Measurements from ENCODE around the gene GPA33. TPM values are rescaled to one million over a fixed set of nuclear protein-coding genes. Genes with fewer than 3 reads are reported as not detected.

GPA33 gene
- total RNA-seq, 2 donors from 2014 or later: not detected

DNA sequence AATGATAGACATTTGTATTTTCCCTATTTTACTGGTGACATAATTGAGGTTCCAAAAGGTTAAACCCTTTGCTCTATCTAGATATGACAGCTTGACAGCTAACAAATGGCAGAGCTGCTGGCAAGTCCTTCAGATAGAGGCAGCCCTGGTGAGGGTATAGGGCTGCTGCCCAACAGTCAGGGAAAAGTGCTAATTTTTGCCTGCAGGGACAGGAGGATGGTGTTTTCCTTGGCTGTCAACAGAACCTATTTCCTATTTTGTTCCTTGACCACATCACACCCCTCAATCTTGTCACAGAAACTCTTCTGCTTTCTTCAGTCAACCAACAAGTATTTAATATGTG is 12.3 kb downstream of the GPA33 start:
- H3K9me3 ChIP-seq: no peaks in the 10 kb centered on the region
- H3K36me3 ChIP-seq: no peaks in the 10 kb centered on the region
- no peak overlapping the region for H3K27ac ChIP-seq
- TF ChIP-seq, protein P1, sequence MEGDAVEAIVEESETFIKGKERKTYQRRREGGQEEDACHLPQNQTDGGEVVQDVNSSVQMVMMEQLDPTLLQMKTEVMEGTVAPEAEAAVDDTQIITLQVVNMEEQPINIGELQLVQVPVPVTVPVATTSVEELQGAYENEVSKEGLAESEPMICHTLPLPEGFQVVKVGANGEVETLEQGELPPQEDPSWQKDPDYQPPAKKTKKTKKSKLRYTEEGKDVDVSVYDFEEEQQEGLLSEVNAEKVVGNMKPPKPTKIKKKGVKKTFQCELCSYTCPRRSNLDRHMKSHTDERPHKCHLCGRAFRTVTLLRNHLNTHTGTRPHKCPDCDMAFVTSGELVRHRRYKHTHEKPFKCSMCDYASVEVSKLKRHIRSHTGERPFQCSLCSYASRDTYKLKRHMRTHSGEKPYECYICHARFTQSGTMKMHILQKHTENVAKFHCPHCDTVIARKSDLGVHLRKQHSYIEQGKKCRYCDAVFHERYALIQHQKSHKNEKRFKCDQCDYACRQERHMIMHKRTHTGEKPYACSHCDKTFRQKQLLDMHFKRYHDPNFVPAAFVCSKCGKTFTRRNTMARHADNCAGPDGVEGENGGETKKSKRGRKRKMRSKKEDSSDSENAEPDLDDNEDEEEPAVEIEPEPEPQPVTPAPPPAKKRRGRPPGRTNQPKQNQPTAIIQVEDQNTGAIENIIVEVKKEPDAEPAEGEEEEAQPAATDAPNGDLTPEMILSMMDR (IDR thresholded peaks at IDR 0.05): no peak
- TF ChIP-seq POLR2A (IDR thresholded peaks at IDR 0.05) (no peak), POLR2AphosphoS5 (IDR thresholded peaks at IDR 0.05) (no peak)
- intact Hi-C loops (cut with DNase I): no loop called here
- no peaks in the 10 kb centered on the region for H3K4me1 ChIP-seq (replicated peaks)
- H3K4me3 ChIP-seq: no peak overlapping the region
- no peak for DNase-seq (ENCODE audit: low spot score)
- H3K27me3 ChIP-seq (replicated peaks; ENCODE audit: insufficient read depth): peaks cover 2% of the 10 kb centered on the region

GRCh38 chr1:167077128-167077867 is 12.9 kb downstream of the GPA33 start:
- no peak overlapping the region for H3K4me3 ChIP-seq
- H3K27ac ChIP-seq: no peak overlapping the region
- no peak for DNase-seq (ENCODE audit: low spot score)
- intact Hi-C loops (cut with DNase I): no loop called here
- no peaks in the 10 kb centered on the region for H3K36me3 ChIP-seq
- no peaks in the 10 kb centered on the region for H3K4me1 ChIP-seq (replicated peaks)
- H3K27me3 ChIP-seq (replicated peaks; ENCODE audit: insufficient read depth): peaks cover 2% of the 10 kb centered on the region
- no peak for TF ChIP-seq POLR2AphosphoS5 (IDR thresholded peaks at IDR 0.05)
- no peak for TF ChIP-seq POLR2A (IDR thresholded peaks at IDR 0.05)
- TF ChIP-seq, protein P1 (IDR thresholded peaks at IDR 0.05): no peak
- no peaks in the 10 kb centered on the region for H3K9me3 ChIP-seq
- 90% methylated on average over 3 of the region's 3 CpGs for WGBS

GRCh38 chr1:167076136-167076710 is 14.0 kb downstream of the GPA33 start:
- H3K4me3 ChIP-seq: no peak overlapping the region
- H3K9me3 ChIP-seq: no peaks in the 10 kb centered on the region
- DNase-seq (ENCODE audit: low spot score): no peak
- peaks cover 2% of the 10 kb centered on the region for H3K27me3 ChIP-seq (replicated peaks; ENCODE audit: insufficient read depth)
- no peaks in the 10 kb centered on the region for H3K4me1 ChIP-seq (replicated peaks)
- H3K36me3 ChIP-seq: no peaks in the 10 kb centered on the region
- TF ChIP-seq, protein P1 (IDR thresholded peaks at IDR 0.05): no peak
- TF ChIP-seq POLR2A (IDR thresholded peaks at IDR 0.05): no peak
- no peak for TF ChIP-seq POLR2AphosphoS5 (IDR thresholded peaks at IDR 0.05)
- intact Hi-C loops (cut with DNase I): no loop called here
- WGBS: 82% methylated on average over 8 of the region's 8 CpGs
- no peak overlapping the region for H3K27ac ChIP-seq

DNA sequence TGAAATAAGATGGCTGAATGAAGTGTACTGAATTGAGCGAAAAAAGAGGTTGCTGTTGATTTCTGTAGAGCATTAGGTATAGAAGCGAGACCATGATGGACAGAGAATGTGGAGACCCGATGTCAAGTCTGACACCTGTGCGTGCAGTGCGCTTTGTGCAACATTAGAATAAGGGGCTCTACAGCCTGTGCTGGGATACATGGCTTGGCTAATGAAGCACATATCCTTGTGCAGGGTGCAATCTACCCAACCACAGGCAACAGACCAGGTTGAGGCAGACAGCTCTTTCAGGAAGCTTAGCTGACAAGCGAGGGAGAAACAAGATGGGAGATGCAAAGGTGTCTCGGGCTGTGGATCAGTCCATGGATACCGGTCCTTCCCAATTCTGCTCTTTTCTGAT is 18.9 kb downstream of the GPA33 start:
- no peaks in the 10 kb centered on the region for H3K4me1 ChIP-seq (replicated peaks)
- H3K4me3 ChIP-seq: no peak overlapping the region
- H3K27ac ChIP-seq: no peak overlapping the region
- no peaks in the 10 kb centered on the region for H3K36me3 ChIP-seq
- TF ChIP-seq, protein P1 (IDR thresholded peaks at IDR 0.05): no peak
- no peak for TF ChIP-seq POLR2A (IDR thresholded peaks at IDR 0.05)
- no peak for TF ChIP-seq POLR2AphosphoS5 (IDR thresholded peaks at IDR 0.05)
- no peak for DNase-seq (ENCODE audit: low spot score)
- WGBS: 96% methylated on average over 8 of the region's 8 CpGs
- no peaks in the 10 kb centered on the region for H3K27me3 ChIP-seq (replicated peaks; ENCODE audit: insufficient read depth)
- intact Hi-C loops (cut with DNase I): no loop called here
- no peaks in the 10 kb centered on the region for H3K9me3 ChIP-seq

GRCh38 chr1:167068761-167069160 is 21.4 kb downstream of the GPA33 start:
- H3K4me1 ChIP-seq (replicated peaks): no peaks in the 10 kb centered on the region
- no peak overlapping the region for H3K27ac ChIP-seq
- H3K36me3 ChIP-seq: no peaks in the 10 kb centered on the region
- H3K27me3 ChIP-seq (replicated peaks; ENCODE audit: insufficient read depth): no peaks in the 10 kb centered on the region
- H3K9me3 ChIP-seq: no peaks in the 10 kb centered on the region
- no peak for TF ChIP-seq POLR2AphosphoS5 (IDR thresholded peaks at IDR 0.05)
- TF ChIP-seq, protein P1 (IDR thresholded peaks at IDR 0.05): no peak
- no peak for TF ChIP-seq POLR2A (IDR thresholded peaks at IDR 0.05)
- H3K4me3 ChIP-seq: no peak overlapping the region
- intact Hi-C loops (cut with DNase I): loop anchor here (5.0 kb wide), 2 partner anchors 464 to 484 kb away; partner anchors contain the start of gene CREG1
- DNase-seq (ENCODE audit: low spot score): no peak
- 94% methylated on average over 13 of the region's 13 CpGs for WGBS
